ENCODE measurements around the gene PPP5C.
"Not testable (repeated sequence)": the region's sequence is repeated elsewhere in the genome, so short reads cannot be mapped to it uniquely, and the experiment has no call there.

PPP5C gene

DNA sequence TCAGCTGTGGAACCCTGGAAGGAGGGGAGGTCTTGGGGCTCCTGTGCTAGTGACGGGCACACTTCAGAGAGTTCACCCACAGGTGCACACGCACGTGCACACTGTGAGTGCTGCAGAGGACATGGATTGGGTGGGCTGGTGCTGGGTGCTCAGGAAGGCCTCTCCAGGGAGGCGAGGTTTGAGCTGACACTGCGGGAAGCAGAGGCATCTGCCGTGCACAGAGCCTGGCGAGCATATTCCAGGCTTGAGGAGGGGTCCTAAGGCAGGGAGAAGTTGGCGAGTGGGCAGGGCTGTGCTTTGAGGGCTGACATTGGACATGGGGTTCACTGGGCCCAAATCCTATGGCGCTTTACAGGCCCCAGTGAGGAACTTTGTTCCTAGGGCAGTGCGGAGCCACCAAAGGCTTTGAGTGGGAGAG is 40.8 kb downstream of the PPP5C start:
- DNase-seq: no peak

DNA sequence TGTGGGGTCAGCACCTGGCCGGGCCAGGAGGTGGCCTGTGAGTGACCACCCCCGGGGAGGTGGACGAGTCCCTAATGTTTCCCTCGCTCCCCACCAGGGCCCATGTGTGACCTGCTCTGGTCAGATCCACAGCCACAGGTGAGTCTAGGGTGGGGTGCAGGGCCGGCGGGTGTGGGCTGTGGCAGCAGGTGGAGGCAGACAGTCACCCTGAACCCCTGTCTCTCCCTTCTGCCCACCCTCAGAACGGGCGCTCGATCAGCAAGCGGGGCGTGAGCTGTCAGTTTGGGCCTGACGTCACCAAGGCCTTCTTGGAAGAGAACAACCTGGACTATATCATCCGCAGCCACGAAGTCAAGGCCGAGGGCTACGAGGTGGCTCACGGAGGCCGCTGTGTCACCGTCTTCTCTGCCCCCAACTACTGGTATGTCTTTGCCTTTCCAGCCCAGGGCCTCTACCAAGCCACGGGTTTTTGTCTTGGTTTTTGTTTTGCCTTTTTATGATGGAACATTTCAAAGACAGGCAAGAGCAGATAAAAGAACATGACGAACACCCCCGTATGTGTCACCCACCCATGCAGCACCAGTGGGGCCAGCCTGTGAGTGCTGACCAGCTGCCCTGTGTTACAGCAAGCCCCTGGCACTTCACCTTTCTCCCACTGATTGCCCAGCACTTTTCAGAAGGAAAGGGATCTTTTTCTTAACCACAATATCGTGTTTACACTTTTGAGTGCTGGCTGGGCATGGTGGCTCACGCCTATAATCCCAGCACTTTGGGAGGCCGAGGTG is 41.6 kb downstream of the PPP5C start:
- no peak for DNase-seq

DNA sequence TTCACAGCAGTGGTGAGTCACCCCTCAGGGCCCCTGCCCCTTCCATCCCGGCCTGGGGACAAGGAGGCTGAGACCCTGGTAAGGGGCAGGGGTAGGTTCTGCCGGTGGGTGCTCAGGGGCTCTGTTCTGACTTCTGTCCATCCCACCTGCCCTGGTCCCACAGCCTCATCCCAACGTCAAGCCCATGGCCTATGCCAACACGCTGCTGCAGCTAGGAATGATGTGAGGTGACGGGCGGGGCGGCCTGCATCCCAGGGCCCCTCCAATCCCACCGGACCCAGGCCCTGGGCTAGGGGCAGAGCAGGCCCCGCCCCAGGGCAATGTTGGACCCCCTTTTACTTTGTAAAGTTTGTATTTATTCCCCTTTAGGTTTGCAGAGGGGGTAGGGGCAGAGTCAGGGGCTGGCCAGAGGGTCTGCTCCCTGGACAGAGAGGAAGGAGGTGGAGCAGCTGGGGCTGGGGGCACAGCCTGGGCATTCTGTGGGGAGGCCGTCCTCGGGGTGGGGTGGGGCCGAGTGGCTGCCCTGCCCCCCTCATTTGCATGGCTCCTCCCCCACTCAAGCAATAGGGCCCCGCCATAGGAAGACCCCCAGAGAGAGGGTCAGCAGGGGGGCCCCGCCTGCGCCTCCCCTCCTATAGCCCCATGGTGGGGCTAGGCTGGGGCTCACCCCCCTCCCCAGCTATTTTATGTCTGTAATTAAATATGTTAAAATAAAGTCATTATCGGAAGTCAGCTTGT is 43.4 kb downstream of the PPP5C start:
- DNase-seq: no peak

DNA sequence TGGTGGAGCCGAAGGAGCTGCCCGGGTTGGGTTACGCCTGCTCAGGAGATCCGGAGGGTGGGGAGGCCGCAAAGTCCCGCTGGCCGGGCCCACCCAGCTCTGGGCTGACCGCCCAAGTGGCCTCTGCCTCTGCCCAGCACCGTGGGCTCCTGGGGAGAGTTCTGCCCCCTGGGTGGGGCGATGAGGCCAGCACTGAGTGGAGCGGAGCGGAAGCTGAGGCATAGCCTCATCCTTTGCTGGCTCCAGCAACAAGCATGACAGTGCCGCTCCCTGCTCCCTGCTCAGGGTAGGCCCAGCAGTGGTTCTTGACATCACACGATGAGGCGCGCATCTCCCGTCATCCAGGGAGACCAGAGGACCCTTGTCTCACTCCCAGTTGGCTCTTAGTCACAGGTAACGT is 44.0 kb downstream of the PPP5C start:
- DNase-seq: no peak

DNA sequence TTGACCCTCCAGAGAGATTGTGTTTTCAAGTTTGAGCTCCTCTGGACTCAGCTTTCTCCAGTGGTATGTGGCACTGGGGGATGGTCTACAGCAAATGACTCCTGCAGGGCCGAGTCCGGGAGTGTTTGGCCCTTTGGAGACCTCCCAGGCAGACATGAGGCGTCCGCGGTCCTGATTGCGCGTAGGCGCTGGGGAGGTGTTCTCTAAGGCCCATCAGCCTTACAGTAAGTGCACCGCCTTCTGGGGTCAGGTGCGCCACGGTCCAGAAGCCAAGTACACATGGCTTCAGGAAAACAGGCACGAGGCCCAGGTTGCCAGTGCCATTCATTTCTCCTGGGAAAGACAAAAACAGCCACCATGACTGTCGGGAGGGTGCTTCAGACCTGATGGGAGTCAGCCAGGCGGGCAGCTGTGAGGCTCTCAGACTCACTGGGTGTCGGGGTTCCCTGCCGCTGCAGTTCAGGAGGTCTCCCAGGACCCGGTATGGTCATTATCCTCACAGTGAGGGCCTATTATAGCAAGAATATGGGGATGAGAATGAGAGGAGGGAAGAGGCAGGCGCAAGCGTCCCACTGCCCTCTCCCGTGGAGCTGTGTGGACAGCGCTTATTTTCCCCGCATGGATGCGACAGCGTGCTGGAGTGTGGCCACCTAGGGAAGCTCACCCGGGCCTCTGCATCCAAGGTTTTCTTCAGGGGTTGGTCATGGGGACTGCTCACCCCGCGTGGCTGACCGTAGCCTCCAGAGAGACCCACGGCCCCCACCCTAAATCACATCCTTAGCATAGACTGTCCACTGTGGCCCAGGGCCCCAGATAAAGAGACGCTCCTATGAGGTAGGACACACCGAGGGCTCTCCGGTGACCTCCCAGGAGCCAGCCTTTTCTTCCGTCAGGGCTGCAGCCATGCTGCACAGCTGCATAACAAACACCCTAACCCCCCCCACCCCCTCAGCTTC is 44.7 kb downstream of the PPP5C start:
- no peak for DNase-seq

DNA sequence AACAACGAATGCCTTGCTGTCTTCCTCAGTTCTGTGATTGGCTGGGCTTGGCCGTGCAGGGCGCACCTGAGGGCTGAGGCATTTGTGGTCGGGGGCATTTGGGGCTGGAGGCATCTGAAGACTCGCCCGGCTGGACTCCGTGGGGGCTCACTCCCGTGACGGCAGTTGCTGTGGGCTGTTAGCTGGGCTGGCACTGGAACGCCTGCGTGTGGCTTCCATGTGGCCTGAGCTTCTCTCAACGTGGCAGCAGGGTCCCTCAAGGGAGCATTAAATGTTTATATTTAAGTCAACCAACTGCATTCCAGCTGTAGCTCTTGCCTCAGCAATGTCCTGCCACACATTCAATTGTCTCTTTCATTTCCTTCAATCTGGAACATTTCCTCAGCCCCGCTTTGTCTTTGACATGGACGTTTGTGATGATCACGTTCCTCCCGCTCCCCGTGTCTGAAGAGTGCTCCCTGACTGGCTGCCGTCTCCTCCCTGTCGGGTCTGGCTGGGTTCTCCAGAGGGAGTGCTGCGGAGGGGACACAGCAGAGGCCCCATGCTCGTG is 45.4 kb downstream of the PPP5C start:
- DNase-seq: no peak

DNA sequence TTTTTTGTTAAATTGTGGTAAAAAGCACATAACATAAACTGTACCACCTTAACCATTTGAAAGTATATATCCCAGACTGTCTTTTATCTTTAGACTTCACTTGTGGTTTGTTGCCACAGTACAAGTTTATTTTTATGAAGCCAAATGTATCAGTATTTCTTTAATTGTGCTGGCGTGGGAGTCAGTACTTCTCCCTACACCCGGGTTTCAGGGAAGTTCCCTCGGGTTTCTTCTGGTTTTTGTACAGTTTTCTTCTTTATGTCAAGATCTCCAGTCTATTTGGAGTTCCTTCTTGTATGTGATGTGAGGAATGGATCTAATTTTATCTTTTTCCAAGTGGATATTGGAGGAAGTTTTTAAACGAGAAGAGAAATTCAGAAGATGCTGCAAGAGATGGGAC is 46.0 kb downstream of the PPP5C start:
- DNase-seq: no peak

DNA sequence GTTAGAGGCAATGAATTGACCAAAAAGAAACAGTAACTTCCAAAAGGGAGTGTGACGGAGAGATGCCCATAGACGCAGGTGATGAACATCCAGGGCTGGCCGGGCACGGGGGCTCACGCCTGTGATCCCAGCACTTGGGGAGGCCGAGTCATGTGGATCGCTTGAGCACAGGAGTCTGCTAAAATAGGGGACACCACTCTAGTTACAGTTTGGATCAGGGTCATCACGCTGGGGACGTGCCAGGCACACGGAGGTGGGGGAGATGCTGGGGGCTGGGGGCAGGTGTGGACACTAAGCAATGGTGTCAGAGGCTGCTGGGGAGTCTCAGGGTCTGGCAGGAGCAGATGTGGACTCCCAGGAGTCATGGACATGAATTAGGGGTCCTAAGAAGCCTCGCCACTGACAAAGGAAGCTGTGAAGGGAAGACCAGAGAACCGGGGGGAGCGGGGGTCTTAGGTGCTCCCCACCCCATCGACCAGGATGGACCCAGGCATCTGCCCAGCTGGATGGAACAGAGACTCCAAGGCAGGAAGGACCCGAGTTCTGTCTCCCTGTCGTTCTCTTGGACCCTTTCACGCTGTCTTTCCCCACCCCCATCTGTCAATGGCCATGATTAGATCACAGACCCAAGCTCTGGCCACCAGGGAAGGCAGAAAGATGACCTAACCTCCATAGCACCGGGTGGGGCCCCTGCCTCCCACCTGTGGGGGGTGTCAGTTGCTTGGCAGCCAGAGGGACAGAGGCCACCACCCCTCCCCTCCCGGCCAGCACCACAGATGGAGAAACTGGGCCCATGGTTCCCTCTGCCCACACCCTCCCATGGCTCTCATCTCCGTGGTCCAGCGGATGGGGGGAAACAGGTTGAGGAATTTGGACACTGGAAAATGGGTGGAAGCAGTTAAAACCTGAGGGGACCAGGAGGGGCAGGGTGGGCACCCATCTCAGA is 46.8 kb downstream of the PPP5C start:
- DNase-seq: no peak

DNA sequence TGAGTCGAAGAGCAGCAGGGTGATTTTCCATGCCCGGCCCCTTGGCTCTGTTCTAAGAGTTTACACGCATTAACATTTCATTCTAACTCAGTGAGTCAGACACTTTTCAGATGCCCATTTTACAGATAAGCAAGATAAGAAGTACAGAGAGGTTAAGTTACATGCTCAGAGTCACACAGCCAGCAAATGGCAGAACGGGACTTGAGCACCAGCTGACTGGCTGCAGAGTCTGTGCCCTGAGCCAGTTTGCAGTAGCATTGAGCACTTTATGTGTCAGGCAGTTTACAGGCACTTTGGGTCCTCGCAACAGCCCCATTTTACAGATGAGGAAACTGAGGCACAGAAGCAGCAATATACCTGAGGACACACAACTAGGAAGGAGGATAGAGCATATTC is 47.5 kb downstream of the PPP5C start:
- DNase-seq: no peak

GRCh38 chr19:46397801-46398479 is 51.1 kb downstream of the PPP5C start:
- DNase-seq: not testable (repeated sequence)

DNA sequence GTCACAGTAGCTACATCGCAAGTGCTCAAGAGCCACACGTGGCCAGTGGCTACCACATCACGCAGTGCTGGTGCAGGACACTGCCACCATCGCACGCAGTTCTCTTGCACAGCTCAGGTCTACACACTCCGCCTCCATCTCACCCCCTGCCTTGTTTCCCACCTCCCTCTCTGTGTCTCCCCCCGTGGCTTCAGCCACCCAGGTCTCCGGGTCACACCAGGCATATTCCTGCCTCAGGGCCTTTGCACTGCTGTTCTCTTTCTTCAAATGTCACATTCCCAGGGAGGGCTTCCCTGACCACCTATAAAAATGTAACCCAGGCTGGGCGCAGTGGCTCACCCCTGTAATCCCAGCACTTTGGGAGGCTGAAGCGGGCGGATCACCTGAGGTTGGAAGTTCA is 55.8 kb downstream of the PPP5C start:
- DNase-seq: no peak

GRCh38 chr19:46404055-46404752 is 57.3 kb downstream of the PPP5C start:
- no peak for DNase-seq

DNA sequence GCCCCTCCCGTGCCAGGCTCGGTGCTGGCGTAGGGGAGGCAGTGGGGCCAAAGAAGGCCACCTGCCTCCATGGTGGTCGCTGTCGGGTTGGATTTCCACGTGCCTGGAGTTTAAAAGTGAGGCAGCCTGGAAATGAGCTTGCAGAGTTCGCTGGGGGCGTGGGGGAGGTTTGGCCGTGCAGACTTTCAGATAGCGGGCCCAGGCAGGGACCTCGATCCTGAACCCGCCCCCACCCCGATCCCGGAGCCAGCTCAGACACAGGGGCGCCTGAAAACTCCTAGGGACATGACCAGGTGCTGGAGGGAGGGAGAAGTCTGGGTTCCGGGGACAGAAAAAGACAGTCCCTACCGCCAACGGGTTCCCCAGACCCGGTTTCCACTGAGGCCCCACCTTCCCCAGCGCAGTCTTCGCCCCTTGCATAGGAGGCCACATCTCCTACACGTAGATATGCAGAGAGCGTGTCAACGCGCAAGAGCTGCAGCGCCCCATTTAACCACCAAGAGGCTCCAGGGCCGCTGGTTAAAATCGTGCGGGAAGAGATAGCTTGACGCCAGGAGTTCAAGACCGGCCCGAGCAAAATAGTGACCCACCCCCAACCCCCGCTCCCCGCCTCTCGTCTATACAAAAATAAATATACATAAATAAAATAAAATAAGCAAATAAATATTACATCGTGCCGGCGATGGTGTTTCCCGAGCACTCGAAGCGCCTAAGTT is 58.0 kb downstream of the PPP5C start:
- DNase-seq: no peak

- no peak for DNase-seq
These were observed 60.1 kb downstream of the PPP5C start for GRCh38 chr19:46406976-46407375.

- DNase-seq: no peak
These were observed 61.2 kb downstream of the PPP5C start for GRCh38 chr19:46407856-46408663.

GRCh38 chr19:46408664-46409039 is 61.8 kb downstream of the PPP5C start:
- DNase-seq: no peak

DNA sequence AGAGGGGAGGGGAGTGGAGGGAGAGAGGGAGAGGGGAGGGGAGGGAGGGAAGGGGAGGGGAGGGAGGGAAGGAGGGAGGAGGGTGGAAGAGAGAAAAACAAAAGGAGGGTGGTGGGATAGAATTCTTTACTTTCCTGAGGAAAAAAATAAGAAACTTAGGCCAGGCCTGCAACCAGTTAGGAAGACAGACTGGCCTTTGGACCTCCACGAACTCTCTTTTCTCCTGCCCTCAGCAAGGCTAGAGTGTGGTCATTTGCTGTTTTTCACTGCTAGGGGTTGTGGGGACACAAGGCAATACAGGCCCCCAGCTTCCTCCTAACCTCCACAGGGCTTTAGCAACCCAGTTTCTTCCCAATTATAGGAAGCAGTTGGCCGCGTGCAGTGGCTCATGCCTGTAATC is 62.3 kb downstream of the PPP5C start:
- DNase-seq: no peak

- DNase-seq: no peak
These were observed 63.6 kb downstream of the PPP5C start for GRCh38 chr19:46410205-46411087.

Data from activated CD4-positive, CD25-positive, alpha-beta regulatory T cell treated with anti-CD3 and anti-CD28 coated beads, Interleukin-2, amount 50 U/mL, for 72 hours (primary cell).